Fibroblast of skin of left biceps (primary cell): ENCODE results near the gene PIGC.

Experiments
- DNase-seq, 2 experiments: peaks; one replicate each; pipeline ENCODE4 v3.0.0-alpha.2; 2013; ENCODE audit warnings: low read depth in 2 of 2

Gene PIGC

DNA sequence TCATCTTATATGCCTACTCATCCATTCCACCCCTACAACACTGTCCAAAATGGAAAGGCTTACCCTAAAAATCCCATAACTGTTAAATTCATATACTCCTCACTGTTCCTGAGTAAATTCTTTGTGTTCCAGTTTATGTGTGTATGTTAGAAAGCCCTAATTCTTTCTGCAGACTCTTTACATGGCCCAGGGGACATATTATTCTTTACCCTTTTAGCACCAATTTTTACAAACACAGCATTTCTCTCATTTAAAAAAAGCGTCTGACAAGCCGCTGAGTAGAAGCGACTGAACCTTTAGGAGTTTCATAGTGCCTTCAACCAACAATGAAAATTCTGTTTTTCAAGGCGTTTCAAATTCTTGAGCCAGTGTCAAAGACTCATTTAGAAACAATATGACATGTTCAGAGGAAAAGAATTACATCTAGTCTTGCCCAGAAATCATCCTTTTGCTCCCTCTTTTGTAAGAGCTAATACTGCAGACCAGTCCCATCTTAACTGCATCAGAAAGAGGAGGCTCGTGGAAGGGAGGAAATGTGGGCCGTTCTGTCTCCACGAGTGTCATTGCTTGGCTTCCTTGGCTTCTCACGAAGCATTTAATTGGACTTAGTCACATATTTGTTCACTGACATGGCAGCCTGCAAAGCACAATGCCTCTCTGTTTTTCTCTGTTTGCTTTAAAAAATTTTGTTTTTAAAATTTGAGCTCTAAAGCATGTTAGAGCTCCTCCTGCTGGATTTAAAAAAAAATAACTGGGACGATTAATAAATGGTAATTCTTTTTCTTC is 44.7 kb downstream of the PIGC start:
- peak; percentile 95 to 96 for DNase-seq

- DNase-seq = no peak
Measured at GRCh38 chr1:172398193-172398592, 45.7 kb downstream of the PIGC start.

- DNase-seq = no peak
Measured at GRCh38 chr1:172397633-172398032, 46.2 kb downstream of the PIGC start.

GRCh38 chr1:172397221-172397620 is 46.6 kb downstream of the PIGC start:
- no peak for DNase-seq

DNA sequence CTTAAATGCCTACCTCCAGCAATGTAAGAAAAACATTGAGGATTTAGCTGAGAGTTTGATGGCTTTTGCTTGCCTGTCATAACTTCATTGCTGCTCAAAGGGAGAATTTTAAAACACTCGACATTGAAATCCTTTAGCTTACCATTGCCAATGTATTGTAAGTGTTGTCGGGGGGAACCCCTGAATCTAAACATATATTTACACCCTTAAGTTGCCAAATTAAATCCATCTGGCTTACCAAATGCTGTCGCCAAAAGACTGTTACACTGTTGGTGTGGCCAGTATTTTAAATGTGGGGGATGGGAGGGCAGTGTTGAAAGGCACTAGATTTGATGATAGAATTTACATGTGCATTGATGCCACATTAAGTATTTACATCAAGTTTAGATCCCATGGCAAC is 48.3 kb downstream of the PIGC start:
- no peak for DNase-seq

- no peak for DNase-seq
Measured at GRCh38 chr1:172394811-172395210, 49.1 kb downstream of the PIGC start.

GRCh38 chr1:172394141-172394751 is 49.6 kb downstream of the PIGC start:
- DNase-seq = no peak

- DNase-seq = no peak
Measured at GRCh38 chr1:172393354-172393753, 50.5 kb downstream of the PIGC start.

DNA sequence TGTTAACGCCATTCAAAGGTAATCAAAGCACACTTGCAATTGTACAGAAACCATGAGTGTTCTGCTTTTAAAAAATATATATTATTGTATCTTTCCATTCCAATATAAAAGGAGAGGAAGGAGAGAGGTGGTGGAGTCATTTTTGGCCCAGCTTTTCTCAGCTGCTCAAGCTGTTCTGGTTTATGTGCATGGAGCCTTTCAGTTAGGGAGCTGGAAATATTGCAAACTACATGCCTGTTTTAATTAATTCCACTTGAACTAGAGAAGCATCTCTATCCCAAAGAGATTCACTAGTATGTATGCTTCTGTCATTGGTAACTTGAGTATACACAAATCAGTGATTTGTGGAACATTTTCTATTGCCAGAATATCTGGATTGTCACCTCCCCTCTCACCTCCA is 51.9 kb downstream of the PIGC start:
- DNase-seq = no peak
